HepG2 (cell line): ENCODE data around the gene PASK. TPM values are rescaled to one million over a fixed set of nuclear protein-coding genes. Genes with fewer than 3 reads are reported as not detected.

ENCODE experiments used
- ATAC-seq: fragments of 200-7000 bp; cut with Tn5 transposase; 3 replicates; pipeline ENCODE4 v1.9.1; 2020; ENCODE audit warnings: mild to moderate bottlenecking, moderate library complexity
- BruUV-seq: library from RNA; stranded (reverse); fragments of 400-500 nt; replicated peaks from 2 replicates; lab custom pipeline; 2021; lab: Mats Ljungman, UMichigan
- CTCF ChIA-PET: fragments of 300-600 bp; formaldehyde crosslinking; extraction: SDS; loops from one replicate; lab custom pipeline; 2021; ENCODE audit warnings: low total read pairs, inconsistent platforms, low intra/inter-chr PET ratio; lab: Yijun Ruan, JAX
- POLR2A ChIA-PET: fragments of 350-600 bp; sonication (Branson Sonifier 250); formaldehyde crosslinking; loops from one replicate; lab custom pipeline; 2020; ENCODE audit warnings: antibody characterized with exemption, inconsistent platforms; lab: Yijun Ruan, JAX
- DNase-seq: peaks from one replicate; pipeline ENCODE4 v3.0.0-alpha.2; 2015; ENCODE audit warnings: low spot score
- FAIRE-seq: peaks from 3 replicates; lab custom pipeline; 2011; peaks lifted over from hg19 to GRCh38; lab: Jason Lieb, UNC
- H2AFZ ChIP-seq: one replicate; pipeline ENCODE4 v1.6.1; 2011; ENCODE audit warnings: low read length, inconsistent platforms
- H3K27ac ChIP-seq: fragments of 300-600 bp; 3 replicates; pipeline ENCODE4 v1.8.0; 2011; ENCODE audit warnings: mixed run types, mild to moderate bottlenecking, mixed read lengths, low read length, inconsistent platforms; ENCODE audit not compliant: insufficient read depth; ENCODE audit errors: extremely low read length
- H3K27me3 ChIP-seq, 2 experiments: fragments of 200-600 bp in 1 of 2; 2 replicates in 1 of 2; 3 replicates in 1 of 2; pipeline versions ENCODE4 v1.6.0 to v1.8.0; 2011; ENCODE audit warnings: low read length in 2 of 2, mild to moderate bottlenecking in 2 of 2, moderate library complexity in 2 of 2, inconsistent platforms in 1 of 2; ENCODE audit not compliant: insufficient read depth in 2 of 2, control insufficient read depth in 1 of 2
- H3K36me3 ChIP-seq, 2 experiments: fragments of 200-600 bp in 1 of 2; replicated peaks in 1 of 2; 2 replicates in 1 of 2; 3 replicates in 1 of 2; pipeline versions ENCODE4 v1.5.1 to v1.8.0; 2011; ENCODE audit warnings: low read length in 2 of 2, inconsistent platforms in 1 of 2; ENCODE audit not compliant: insufficient read depth in 2 of 2, control insufficient read depth in 1 of 2
- H3K4me1 ChIP-seq: 2 replicates; pipeline ENCODE4 v1.5.1; 2012; ENCODE audit warnings: low read length, inconsistent platforms; ENCODE audit not compliant: insufficient read depth
- H3K4me2 ChIP-seq: 2 replicates; pipeline ENCODE4 v1.6.0; 2011; ENCODE audit warnings: low read depth, low read length, inconsistent platforms
- H3K4me3 ChIP-seq, 3 experiments: fragments of 200-600 bp in 1 of 3; sonication (generic), shearing (Covaris generic) in 1 of 3; replicated peaks in 1 of 3; 2 replicates each; pipeline ENCODE4 v1.5.1; 2011 to 2016; ENCODE audit warnings: low read length in 3 of 3, inconsistent platforms in 2 of 3, low read depth in 2 of 3, mild to moderate bottlenecking in 2 of 3, control low read depth in 1 of 3, mixed read lengths in 1 of 3; ENCODE audit not compliant: insufficient read depth in 1 of 3
- H3K79me2 ChIP-seq: one replicate; pipeline ENCODE4 v1.6.1; 2011; ENCODE audit warnings: low read length, inconsistent platforms; ENCODE audit not compliant: insufficient read depth
- H3K9ac ChIP-seq: 2 replicates; pipeline ENCODE4 v1.6.0; 2011; ENCODE audit warnings: mild to moderate bottlenecking, low read depth, low read length, inconsistent platforms; ENCODE audit not compliant: insufficient read depth
- H3K9me3 ChIP-seq: 2 replicates; pipeline ENCODE4 v1.5.1; 2012; ENCODE audit warnings: mild to moderate bottlenecking, low read length
- H4K20me1 ChIP-seq: 2 replicates; pipeline ENCODE4 v1.6.0; 2011; ENCODE audit warnings: inconsistent platforms, mild to moderate bottlenecking, low read length, moderate library complexity; ENCODE audit not compliant: insufficient read depth
- CREM ChIP-seq, 2 experiments: sonication (generic) in 1 of 2; formaldehyde crosslinking in 1 of 2; IDR thresholded peaks; 2 replicates each; pipeline versions ENCODE4 v1.4.0 to v1.6.1; 2016 to 2020; ENCODE audit warnings: antibody characterized with exemption in 1 of 2, mild to moderate bottlenecking in 1 of 2, missing genetic modification reagents in 1 of 2
- EP300 ChIP-seq, 3 experiments: sonication (generic) in 1 of 3; formaldehyde crosslinking in 1 of 3; IDR thresholded peaks; 2 replicates each; pipeline versions ENCODE4 v1.5.1 to v1.6.1; 2011 to 2020; ENCODE audit warnings: low read depth in 2 of 3, low read length in 2 of 3, borderline replicate concordance in 1 of 3, improper control_type of control experiment in 1 of 3, mild to moderate bottlenecking in 1 of 3, missing genetic modification reagents in 1 of 3, moderate library complexity in 1 of 3
- PRPF4 ChIP-seq: fragments of 200-400 bp; formaldehyde crosslinking; IDR thresholded peaks from 2 replicates; pipeline ENCODE4 v1.6.1; 2016; ENCODE audit warnings: low read length, low read depth; ENCODE audit not compliant: poor library complexity, severe bottlenecking
- ZFP82 ChIP-seq: sonication (generic); formaldehyde crosslinking; IDR thresholded peaks from 2 replicates; pipeline ENCODE4 v1.5.1; 2020; ENCODE audit warnings: mild to moderate bottlenecking, missing genetic modification reagents, borderline replicate concordance
- ZNF589 ChIP-seq: sonication (generic); formaldehyde crosslinking; conservative IDR thresholded peaks from 2 replicates; pipeline ENCODE4 v1.8.0; 2022; ENCODE audit warnings: mild to moderate bottlenecking, moderate library complexity, missing genetic modification reagents
- ZNF660 ChIP-seq: sonication (generic); formaldehyde crosslinking; IDR thresholded peaks from 2 replicates; pipeline ENCODE4 v1.5.1; 2020; ENCODE audit warnings: mild to moderate bottlenecking, low read depth, missing genetic modification reagents, borderline replicate concordance
- ZNF687 ChIP-seq: sonication (generic); formaldehyde crosslinking; IDR thresholded peaks from 2 replicates; pipeline ENCODE4 v1.5.1; 2020; ENCODE audit warnings: mild to moderate bottlenecking, missing genetic modification reagents, moderate library complexity
- WGBS: methylation state at CpG from one replicate; pipeline ENCODE4 v1.1.6; 2017; ENCODE audit warnings: low lambda C conversion rate; 5-methylcytosine and 5-hydroxymethylcytosine counted together
- in situ Hi-C: cut with HindIII; loops from 2 replicates; pipeline ENCODE4 v1.10.0; 2017; ENCODE audit warnings: low pct_unique_long_range_greater_than_20kb; ENCODE audit not compliant: extremely low pct_ligation_motif_present
- intact Hi-C: fragments of 100-400 bp; cut with micrococcal nuclease; formaldehyde crosslinking; loops from one replicate; pipeline ENCODE4 v1.10.0; 2022; ENCODE audit not compliant: unreplicated experiment
- polyA plus RNA-seq, 8 experiments: library from polyadenylated mRNA; depleted of rRNA in 3 of 8; stranded (reverse) in 7 of 8; unstranded in 1 of 8; fragments of >200 nt; fragmentation: Illumina TruSeq in 4 of 8; extraction: Trizol in 4 of 8; gene quantifications; 2 replicates each; pipeline versions ENCODE4 v1.2.1 to v1.2.3, GENCODE V29; 2011 to 2016; ENCODE audit warnings: low read depth in 4 of 8, missing spikeins in 1 of 8, mixed read lengths in 1 of 8; ENCODE audit not compliant: insufficient read depth in 1 of 8
- total RNA-seq, 5 experiments: library from RNA; depleted of rRNA; stranded (reverse); fragments of >200 nt; fragmentation: Illumina TruSeq; extraction: Trizol; gene quantifications; 2 replicates each; pipeline ENCODE4 v1.2.3, GENCODE V29; 2016; ENCODE audit warnings: low read depth in 1 of 5
- TF ChIP-seq, protein P1 (sequence below): sonication (generic); formaldehyde crosslinking; IDR thresholded peaks from 2 replicates; pipeline ENCODE4 v1.5.0; 2020; ENCODE audit warnings: mild to moderate bottlenecking, missing genetic modification reagents, borderline replicate concordance

PASK gene
- total and polyA plus RNA-seq, 2 of the 13 experiments (the other 11 are each of a cell fraction or from before 2014, with no cell fraction given): 6.9 to 17.0 TPM

- BruUV-seq: no TSS peak
- no peak for FAIRE-seq
- CTCF ChIA-PET: no interaction called here
- no peak for DNase-seq
- H3K4me3 ChIP-seq: no peak overlapping the region
- no peaks in the 10 kb centered on the region for H3K9me3 ChIP-seq
- in situ Hi-C loops: loop anchor here (5.0 kb wide), 1 partner anchor 125 kb away; no protein-coding TSS in a partner anchor
- POLR2A ChIA-PET: interaction anchor here (1.3 to 2.8 kb wide), 3 partner anchors 11 to 341 kb away, joined by 3 to 37 read pairs (median 13); partner anchors contain the start of genes MTERF4, PASK and PPP1R7
- peak overlapping the region; percentile 83 for H3K27ac ChIP-seq
- WGBS: 94% methylated on average over 22 of the region's 22 CpGs
- peaks cover 51% of the 10 kb centered on the region for H3K4me1 ChIP-seq
- H3K9ac ChIP-seq: no peak overlapping the region
- peaks cover 13% of the 10 kb centered on the region; the same call in 1 of the 2 replicates for H4K20me1 ChIP-seq
- no peaks in the 10 kb centered on the region for H3K27me3 ChIP-seq
- no peak overlapping the region for H3K4me2 ChIP-seq
- intact Hi-C loops: loop anchor here (5.0 kb wide), 1 partner anchor 130 kb away; no protein-coding TSS in a partner anchor
- H3K36me3 ChIP-seq: peaks cover 22 to 67% of the 10 kb centered on the region in 2 experiments
- no peak for ATAC-seq
- peaks cover 2% of the 10 kb centered on the region for H3K79me2 ChIP-seq
- no peak overlapping the region for H2AFZ ChIP-seq
- TF ChIP-seq ZNF660 (CRISPR knock-in tag) (no peak), ZNF589 (CRISPR knock-in tag) (no peak), ZNF687 (peak; percentile 23; the same call in 1 of the 2 replicates), ZFP82 (CRISPR knock-in tag) (0 out of 2 replicates have a peak, but pooled peaks have one; percentile 5), CREM (IDR thresholded peaks at IDR 0.05) (no peak), CREM (CRISPR knock-in tag; IDR thresholded peaks at IDR 0.05) (no peak), EP300 (IDR thresholded peaks at IDR 0.05; ENCODE audit: low read depth in 2 of 2, low read length in 2 of 2) (no peak), EP300 (CRISPR knock-in tag; IDR thresholded peaks at IDR 0.05; ENCODE audit: borderline replicate concordance) (no peak), PRPF4 (peak; percentile 41)
- TF ChIP-seq, protein P1, sequence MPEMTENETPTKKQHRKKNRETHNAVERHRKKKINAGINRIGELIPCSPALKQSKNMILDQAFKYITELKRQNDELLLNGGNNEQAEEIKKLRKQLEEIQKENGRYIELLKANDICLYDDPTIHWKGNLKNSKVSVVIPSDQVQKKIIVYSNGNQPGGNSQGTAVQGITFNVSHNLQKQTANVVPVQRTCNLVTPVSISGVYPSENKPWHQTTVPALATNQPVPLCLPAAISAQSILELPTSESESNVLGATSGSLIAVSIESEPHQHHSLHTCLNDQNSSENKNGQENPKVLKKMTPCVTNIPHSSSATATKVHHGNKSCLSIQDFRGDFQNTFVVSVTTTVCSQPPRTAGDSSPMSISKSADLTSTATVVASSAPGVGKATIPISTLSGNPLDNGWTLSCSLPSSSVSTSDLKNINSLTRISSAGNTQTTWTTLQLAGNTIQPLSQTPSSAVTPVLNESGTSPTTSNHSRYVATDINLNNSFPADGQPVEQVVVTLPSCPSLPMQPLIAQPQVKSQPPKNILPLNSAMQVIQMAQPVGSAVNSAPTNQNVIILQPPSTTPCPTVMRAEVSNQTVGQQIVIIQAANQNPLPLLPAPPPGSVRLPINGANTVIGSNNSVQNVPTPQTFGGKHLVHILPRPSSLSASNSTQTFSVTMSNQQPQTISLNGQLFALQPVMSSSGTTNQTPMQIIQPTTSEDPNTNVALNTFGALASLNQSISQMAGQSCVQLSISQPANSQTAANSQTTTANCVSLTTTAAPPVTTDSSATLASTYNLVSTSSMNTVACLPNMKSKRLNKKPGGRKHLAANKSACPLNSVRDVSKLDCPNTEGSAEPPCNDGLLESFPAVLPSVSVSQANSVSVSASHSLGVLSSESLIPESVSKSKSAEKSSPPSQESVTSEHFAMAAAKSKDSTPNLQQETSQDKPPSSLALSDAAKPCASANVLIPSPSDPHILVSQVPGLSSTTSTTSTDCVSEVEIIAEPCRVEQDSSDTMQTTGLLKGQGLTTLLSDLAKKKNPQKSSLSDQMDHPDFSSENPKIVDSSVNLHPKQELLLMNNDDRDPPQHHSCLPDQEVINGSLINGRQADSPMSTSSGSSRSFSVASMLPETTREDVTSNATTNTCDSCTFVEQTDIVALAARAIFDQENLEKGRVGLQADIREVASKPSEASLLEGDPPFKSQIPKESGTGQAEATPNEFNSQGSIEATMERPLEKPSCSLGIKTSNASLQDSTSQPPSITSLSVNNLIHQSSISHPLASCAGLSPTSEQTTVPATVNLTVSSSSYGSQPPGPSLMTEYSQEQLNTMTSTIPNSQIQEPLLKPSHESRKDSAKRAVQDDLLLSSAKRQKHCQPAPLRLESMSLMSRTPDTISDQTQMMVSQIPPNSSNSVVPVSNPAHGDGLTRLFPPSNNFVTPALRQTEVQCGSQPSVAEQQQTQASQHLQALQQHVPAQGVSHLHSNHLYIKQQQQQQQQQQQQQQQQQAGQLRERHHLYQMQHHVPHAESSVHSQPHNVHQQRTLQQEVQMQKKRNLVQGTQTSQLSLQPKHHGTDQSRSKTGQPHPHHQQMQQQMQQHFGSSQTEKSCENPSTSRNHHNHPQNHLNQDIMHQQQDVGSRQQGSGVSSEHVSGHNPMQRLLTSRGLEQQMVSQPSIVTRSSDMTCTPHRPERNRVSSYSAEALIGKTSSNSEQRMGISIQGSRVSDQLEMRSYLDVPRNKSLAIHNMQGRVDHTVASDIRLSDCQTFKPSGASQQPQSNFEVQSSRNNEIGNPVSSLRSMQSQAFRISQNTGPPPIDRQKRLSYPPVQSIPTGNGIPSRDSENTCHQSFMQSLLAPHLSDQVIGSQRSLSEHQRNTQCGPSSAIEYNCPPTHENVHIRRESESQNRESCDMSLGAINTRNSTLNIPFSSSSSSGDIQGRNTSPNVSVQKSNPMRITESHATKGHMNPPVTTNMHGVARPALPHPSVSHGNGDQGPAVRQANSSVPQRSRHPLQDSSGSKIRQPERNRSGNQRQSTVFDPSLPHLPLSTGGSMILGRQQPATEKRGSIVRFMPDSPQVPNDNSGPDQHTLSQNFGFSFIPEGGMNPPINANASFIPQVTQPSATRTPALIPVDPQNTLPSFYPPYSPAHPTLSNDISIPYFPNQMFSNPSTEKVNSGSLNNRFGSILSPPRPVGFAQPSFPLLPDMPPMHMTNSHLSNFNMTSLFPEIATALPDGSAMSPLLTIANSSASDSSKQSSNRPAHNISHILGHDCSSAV (CRISPR knock-in tag): no peak
These were observed 57.4 kb downstream of the PASK start for GRCh38 chr2:241091734-241092445.
